Dendritic cell treated with granulocyte-macrophage colony-stimulating factor and Interleukin-4, amounts not matched to agents 40 ng/mL and 50 ng/mL, for 4 days (primary cell): ENCODE measurements around the gene STK11IP.

Experiments used
- H3K27ac Mint-ChIP-seq: one replicate; pipeline ENCODE4 v1.8.0; 2022; ENCODE audit warnings: mild to moderate bottlenecking, mixed read lengths
- H3K27me3 Mint-ChIP-seq: one replicate; pipeline ENCODE4 v1.8.0; 2022; ENCODE audit warnings: mild to moderate bottlenecking, mixed read lengths
- H3K36me3 Mint-ChIP-seq: one replicate; pipeline ENCODE4 v1.8.0; 2022; ENCODE audit warnings: low read depth, mixed read lengths
- H3K4me1 Mint-ChIP-seq: one replicate; pipeline ENCODE4 v1.8.0; 2022; ENCODE audit warnings: low read depth, mixed read lengths
- H3K4me3 Mint-ChIP-seq: one replicate; pipeline ENCODE4 v1.8.0; 2022; ENCODE audit warnings: mild to moderate bottlenecking, moderate library complexity, mixed read lengths
- H3K9me3 Mint-ChIP-seq: one replicate; pipeline ENCODE4 v1.8.0; 2022; ENCODE audit warnings: mixed read lengths
- intact Hi-C: fragments of 100-400 bp; cut with micrococcal nuclease; formaldehyde crosslinking; loops from one replicate; pipeline ENCODE4 v1.15.0; 2022

STK11IP gene

DNA sequence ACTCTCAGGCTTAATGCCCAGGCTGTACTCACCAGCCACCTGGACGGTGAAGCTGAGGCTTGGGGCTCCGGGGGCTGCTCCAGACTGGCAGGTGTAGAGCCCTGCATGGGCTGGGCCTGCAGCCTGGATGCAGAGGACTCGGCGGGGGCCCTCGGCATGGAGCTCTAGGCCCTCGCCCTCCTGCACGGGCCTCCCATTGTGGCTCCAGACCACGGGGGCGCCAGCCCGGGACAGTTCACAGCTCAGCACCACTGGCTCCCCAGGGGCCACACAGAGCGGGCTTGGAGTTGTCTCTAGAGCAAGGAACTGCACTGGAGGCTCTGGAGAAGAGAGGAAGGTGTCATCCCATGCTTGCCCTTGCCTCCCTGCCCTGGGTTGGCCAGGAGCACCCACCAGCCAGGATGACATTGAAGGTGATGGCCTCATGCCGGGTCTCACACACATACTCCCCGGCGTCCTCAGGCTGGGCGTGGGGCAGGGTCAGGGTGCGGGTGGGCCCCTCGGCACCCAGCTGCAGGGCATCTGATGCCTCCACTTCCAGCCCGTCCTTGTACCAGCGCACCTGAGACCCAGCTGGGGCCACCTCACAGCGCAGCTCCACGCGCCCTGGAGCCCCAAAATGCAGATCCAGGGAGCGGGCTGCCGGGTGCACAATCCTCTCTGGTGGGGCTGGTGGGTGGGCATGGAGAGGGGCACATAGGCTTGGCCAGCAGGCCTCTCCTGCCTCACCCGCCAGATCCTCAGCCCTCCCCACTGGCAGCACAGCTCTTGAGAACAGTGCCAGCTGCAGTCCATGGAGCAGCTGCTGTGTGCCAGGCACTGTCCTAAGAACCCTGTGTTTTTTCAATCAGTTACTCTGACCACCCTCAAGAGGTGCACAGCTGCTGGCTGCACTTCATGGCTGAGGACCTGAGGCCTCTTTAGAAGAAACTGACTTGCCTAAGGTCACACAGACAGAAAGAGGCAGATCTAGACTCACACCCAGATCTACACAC is 39.6 kb upstream of the STK11IP start:
- H3K4me1 Mint-ChIP-seq, result no peaks in the 10 kb centered on the region
- peaks cover 18% of the 10 kb centered on the region for H3K27me3 Mint-ChIP-seq
- H3K27ac Mint-ChIP-seq, result no peak overlapping the region
- H3K4me3 Mint-ChIP-seq, result no peak overlapping the region
- no peaks in the 10 kb centered on the region for H3K9me3 Mint-ChIP-seq
- intact Hi-C loops, result no loop called here
- H3K36me3 Mint-ChIP-seq, result no peaks in the 10 kb centered on the region

DNA sequence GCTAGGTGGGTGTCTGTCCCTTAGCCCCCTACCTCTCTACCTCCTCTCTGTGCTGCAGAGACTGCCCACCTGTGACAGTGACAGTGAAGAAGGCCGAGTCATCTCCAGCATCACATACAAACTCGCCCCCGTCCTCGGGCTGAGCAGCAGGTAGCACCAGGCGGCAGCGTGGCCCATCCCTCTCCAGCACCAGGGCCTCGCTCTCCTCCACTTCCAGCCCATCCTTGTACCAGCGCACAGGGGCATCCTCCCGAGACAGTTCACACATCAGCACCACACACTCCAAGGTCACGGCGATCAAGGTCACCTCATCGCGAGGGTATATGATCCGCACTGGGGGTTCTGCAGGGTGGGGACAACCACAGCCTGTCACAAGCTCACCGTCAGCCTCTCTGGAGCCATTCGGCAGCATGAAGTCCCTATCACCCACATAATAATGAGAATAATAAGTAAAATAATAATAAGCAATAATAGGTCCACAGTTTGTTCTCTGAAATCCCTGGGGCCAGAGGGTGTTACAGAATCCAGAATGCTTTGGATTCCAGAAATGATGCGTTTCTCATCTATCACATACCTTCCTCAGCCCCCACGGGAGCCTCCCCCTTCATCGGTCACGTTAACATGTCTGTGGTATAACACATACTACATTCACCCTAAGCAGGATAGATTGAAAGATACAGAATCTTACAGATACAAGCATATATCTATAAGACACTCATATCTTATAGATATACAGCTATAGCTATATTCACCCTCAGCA is 38.3 kb upstream of the STK11IP start:
- Mint-ChIP-seq H3K4me3 (no peak overlapping the region), H3K27me3 (peaks cover 5% of the 10 kb centered on the region), H3K27ac (no peak overlapping the region), H3K4me1 (no peaks in the 10 kb centered on the region), H3K36me3 (no peaks in the 10 kb centered on the region), H3K9me3 (no peaks in the 10 kb centered on the region)
- intact Hi-C loops, result no loop called here

DNA sequence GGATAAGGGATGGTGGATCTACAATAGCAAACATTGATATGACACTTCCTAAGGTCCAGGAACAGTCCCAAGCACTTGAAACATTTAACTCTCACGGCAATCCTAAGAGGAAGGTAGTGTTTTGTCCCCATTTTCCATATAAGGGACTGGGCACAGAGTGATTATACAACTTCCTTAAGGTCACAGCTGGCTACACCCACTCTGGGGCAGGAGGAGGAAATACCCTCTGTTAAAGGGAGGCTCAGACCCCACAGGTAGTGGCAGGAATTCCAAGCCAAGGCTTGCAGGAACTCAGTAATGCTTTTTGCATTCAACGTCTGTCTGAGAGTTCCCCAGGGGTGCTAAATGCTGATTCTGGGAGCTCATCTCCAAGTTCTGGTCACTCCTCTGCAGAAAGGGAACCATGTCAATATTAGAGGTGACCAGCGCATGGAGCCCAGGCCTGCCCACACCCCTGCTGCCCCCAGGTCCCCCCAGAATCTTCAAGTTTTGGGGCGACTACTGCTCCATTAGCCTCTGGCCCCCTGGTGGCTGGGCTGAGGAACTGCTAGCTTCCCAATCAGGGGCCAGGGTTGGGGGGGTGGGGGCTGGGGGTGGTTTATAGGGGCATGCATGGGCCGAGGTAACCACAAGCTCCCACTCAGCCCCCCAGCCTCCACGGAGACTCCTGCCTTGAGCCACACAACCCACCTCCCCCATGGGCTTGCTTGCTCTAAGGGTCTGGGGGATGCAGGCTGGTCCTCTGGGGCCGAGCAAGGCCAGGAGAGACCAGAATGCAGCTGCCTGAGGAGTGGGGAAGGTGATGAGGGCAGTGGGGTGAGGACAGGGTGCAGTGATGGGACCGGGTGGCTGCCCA is 37.4 kb upstream of the STK11IP start:
- H3K9me3 Mint-ChIP-seq, result no peaks in the 10 kb centered on the region
- no peaks in the 10 kb centered on the region for H3K27me3 Mint-ChIP-seq
- intact Hi-C loops, result no loop called here
- no peak overlapping the region for H3K4me3 Mint-ChIP-seq
- H3K27ac Mint-ChIP-seq, result no peak overlapping the region
- H3K4me1 Mint-ChIP-seq, result no peaks in the 10 kb centered on the region
- H3K36me3 Mint-ChIP-seq, result no peaks in the 10 kb centered on the region

- no peak overlapping the region for H3K27ac Mint-ChIP-seq
- intact Hi-C loops, result no loop called here
Measured at GRCh38 chr2:219560893-219561178, 36.8 kb upstream of the STK11IP start.

DNA sequence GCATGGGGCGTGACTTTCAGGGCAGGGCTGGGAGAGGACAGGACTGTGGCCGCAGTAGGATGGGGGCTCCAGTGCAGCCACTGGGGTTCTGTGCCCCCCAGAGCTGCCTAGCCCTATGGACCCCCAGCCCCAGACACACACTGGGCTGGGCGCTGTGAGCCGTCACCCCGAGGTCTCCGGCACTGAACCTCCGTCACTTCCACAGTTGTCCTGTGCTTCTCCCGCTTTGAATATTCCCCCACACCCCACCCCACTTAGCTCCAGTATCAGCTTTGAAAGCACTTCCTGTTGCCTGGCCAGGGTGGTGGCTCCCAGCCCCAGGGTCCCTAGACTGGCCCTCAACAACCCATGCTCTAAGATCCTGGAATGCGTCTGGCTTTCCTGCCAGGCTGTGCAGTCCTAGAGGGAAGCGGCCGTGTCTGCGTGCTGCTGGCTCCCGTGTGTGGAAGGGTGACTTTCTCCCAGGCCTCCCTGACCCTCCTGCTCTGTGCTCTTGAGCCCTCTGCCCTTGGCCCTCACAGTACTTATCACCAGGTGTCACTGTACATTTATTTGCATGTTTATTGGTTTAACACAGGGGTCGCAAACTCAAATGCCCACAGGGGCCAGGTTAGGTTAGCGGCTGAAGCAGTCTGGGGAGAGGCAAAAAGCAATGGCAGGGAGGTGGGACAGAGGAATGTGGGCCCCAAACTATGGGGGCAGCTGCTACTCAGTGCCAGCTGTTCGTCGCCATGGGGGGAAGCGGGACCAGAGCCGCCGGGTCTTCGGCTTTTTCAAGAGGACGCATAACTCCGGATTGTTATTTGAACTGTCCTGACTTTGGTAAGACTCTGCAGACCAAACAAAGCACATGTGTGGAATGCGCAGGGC is 36.2 kb upstream of the STK11IP start:
- Mint-ChIP-seq H3K4me1 (no peaks in the 10 kb centered on the region), H3K4me3 (no peak overlapping the region), H3K36me3 (no peaks in the 10 kb centered on the region), H3K27me3 (no peaks in the 10 kb centered on the region), H3K9me3 (no peaks in the 10 kb centered on the region), H3K27ac (no peak overlapping the region)
- intact Hi-C loops, result no loop called here

More at GRCh38 chr2:219560893-219561178, 36.8 kb upstream of the STK11IP start:
- H3K36me3 Mint-ChIP-seq, result no peaks in the 10 kb centered on the region
- no peak overlapping the region for H3K4me3 Mint-ChIP-seq
- no peaks in the 10 kb centered on the region for H3K9me3 Mint-ChIP-seq
- H3K27me3 Mint-ChIP-seq, result no peaks in the 10 kb centered on the region
- no peaks in the 10 kb centered on the region for H3K4me1 Mint-ChIP-seq

DNA sequence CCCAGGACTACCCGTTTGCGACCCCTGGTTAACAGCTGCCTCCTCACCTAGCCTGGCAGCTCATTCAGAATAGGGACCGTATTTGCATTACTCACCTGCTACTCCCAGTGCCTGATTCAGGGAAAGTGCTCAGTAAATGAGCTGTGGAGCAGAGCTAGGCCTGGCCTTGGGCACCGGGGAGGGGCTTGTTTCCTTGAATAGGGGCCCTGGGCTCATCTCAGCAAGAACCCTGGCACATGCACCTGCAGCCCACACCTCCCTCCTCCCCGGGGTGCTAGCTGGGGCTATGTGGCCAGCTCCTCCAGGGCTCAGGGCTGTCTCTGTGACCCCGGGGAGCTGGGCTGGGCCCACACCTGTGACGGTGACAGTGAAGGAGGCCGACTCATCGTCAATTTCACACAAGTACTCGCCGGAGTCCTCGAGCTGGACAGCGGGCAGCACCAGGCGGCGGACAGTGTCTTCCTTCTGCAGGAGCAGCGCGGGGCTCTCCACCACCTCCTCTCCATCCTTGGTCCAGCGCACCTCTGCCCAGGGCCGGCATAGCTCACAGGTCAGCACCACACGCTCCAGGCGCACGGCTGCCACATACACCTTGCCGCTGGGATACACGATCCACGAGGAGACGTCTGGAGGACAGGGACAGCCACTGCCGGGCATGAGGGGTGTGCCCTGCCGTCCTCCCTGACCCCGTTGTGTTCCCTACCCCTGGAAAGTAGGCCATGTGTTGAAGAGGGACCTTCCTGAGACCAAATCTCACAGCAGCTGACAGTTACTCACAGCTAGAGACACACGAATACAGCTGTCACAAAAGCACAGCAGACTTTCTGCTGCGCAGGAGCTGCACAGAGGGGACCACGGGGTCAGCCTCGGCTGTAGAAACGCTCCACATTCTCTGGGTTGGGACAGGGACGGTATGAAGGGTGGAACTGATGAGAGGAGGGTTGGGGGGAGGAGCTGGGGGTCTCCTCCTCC is 35.3 kb upstream of the STK11IP start:
- Mint-ChIP-seq H3K9me3 (no peaks in the 10 kb centered on the region), H3K4me3 (no peak overlapping the region), H3K4me1 (no peaks in the 10 kb centered on the region), H3K36me3 (no peaks in the 10 kb centered on the region), H3K27ac (no peak overlapping the region), H3K27me3 (no peaks in the 10 kb centered on the region)
- intact Hi-C loops, result no loop called here

DNA sequence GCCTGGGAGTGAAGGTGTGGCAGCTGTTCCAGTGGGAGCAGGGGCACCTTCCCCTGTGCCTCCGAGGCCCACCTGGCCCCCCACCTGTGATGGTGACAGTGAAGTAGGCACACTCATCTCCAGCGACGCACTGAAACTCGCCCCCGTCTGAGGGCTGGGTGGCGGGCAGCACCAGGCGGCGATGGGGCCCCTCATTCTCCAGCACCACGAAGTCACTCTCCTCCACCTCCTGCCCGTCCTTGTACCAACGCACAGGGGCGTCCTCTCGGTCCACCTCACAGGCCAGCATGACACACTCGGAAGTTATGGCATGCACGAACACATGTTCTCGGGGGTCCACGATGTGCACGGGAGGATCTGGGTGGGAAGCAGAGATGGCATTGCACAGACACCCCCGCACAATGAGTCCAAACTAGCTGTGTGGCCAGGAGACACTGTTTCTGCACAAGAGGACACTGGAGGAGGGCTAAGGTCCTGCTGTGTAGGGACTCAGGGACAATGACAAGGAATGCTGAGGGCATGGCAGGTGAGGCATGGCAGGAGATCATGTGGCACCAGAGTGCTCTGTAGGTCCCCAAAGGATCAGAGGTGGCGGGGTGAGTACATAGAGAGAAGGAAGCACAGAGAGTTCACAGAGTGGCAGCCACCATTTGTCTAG is 34.3 kb upstream of the STK11IP start:
- intact Hi-C loops, result no loop called here
- Mint-ChIP-seq H3K9me3 (no peaks in the 10 kb centered on the region), H3K27ac (no peak overlapping the region), H3K4me3 (no peak overlapping the region), H3K4me1 (no peaks in the 10 kb centered on the region), H3K36me3 (no peaks in the 10 kb centered on the region), H3K27me3 (peaks cover 4% of the 10 kb centered on the region)

GRCh38 chr2:219565130-219566080 is 32.3 kb upstream of the STK11IP start:
- Mint-ChIP-seq H3K27me3 (peaks cover 22% of the 10 kb centered on the region), H3K9me3 (no peaks in the 10 kb centered on the region), H3K36me3 (no peaks in the 10 kb centered on the region), H3K27ac (no peak overlapping the region), H3K4me1 (peaks cover 4% of the 10 kb centered on the region), H3K4me3 (no peak overlapping the region)
- intact Hi-C loops, result no loop called here

DNA sequence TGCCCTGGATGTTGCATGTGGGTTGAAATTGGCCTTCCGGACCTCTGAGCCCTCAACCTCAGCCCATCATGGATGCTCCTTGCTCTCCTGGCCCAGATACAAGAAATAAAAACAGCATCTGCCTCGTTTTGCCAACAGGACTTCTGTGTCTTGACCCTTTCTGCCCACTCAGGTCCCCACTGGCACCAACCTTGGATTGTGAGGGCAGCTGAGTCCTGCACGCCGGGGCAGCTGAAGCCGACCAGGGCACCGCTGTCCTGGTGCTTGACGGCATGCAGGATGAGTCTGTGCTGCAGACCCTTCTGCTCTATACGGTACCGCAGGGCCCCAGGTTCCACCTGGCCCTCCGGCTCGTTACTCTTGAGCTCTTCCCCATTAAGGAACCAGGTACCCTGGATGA is 31.0 kb upstream of the STK11IP start:
- Mint-ChIP-seq H3K36me3 (no peaks in the 10 kb centered on the region), H3K4me1 (peaks cover 4% of the 10 kb centered on the region), H3K4me3 (no peak overlapping the region), H3K9me3 (no peaks in the 10 kb centered on the region), H3K27ac (no peak overlapping the region), H3K27me3 (peaks cover 29% of the 10 kb centered on the region)
- intact Hi-C loops, result no loop called here

- Mint-ChIP-seq H3K4me3 (no peak overlapping the region), H3K27ac (no peak overlapping the region), H3K27me3 (peaks cover 34% of the 10 kb centered on the region), H3K36me3 (no peaks in the 10 kb centered on the region), H3K4me1 (peaks cover 4% of the 10 kb centered on the region), H3K9me3 (no peaks in the 10 kb centered on the region)
- intact Hi-C loops, result no loop called here
Measured at GRCh38 chr2:219567131-219567530, 30.5 kb upstream of the STK11IP start.

- no peaks in the 10 kb centered on the region for H3K36me3 Mint-ChIP-seq
- intact Hi-C loops, result no loop called here
- peaks cover 4% of the 10 kb centered on the region for H3K4me1 Mint-ChIP-seq
- H3K27ac Mint-ChIP-seq, result no peak overlapping the region
- H3K4me3 Mint-ChIP-seq, result no peak overlapping the region
- no peaks in the 10 kb centered on the region for H3K9me3 Mint-ChIP-seq
- H3K27me3 Mint-ChIP-seq, result peaks cover 41% of the 10 kb centered on the region
Measured at GRCh38 chr2:219567791-219568361, 29.8 kb upstream of the STK11IP start.
